HG02938 (cell line): Measurements from ENCODE around the gene HMCN1.
A peak's percentile ranks its signal among the peaks of the same experiment; 100 is the strongest.
"Not testable (repeated sequence)": the region's sequence is repeated elsewhere in the genome, so short reads cannot be mapped to it uniquely, and the experiment has no call there.

ENCODE experiments used
- ATAC-seq: cut with Tn5 transposase; IDR thresholded peaks from one replicate; pipeline ENCODE4 v1.9.1; 2021; ENCODE audit warnings: mild to moderate bottlenecking, moderate library complexity; ENCODE audit not compliant: unreplicated experiment

HMCN1 gene

DNA sequence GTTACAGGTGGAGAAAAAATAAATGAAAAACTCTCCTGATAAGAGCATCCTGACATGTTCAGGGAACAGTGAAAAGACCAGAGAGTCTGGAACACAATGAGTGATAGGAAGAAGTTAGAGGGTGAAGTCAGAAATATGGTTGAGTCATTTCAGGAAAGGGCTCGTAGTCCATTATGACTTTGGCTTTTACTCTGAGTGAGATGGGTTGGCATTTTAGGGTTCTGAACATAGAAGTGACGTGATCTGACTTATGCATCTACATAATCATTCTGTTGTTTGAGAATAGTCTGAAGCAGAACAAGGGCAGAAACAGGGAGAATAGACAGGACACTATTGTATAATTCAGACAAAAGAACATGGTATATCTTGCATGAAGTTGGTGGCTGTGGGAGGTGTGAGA is 5.8 kb downstream of the HMCN1 start:
- peak; percentile 64 for ATAC-seq

DNA sequence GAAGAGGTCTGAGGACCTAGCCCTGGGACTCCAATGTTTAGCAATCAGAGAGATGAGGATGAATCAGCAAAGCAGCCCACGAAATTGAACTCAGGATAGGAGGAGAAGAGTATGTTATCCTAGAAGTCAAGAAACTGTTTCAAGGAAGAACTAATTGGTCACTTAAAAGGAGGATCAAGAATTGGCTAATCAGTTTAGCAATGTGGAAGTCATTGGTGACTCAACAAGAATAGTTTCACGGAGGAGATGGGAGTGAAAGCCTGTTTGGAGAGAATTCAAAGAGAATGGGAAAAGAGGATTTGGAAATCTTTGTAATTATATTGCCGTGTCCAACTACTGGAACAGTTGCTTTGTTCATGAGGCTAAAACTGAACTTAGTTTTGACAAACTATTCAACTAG is 7.4 kb downstream of the HMCN1 start:
- ATAC-seq, result no peak

DNA sequence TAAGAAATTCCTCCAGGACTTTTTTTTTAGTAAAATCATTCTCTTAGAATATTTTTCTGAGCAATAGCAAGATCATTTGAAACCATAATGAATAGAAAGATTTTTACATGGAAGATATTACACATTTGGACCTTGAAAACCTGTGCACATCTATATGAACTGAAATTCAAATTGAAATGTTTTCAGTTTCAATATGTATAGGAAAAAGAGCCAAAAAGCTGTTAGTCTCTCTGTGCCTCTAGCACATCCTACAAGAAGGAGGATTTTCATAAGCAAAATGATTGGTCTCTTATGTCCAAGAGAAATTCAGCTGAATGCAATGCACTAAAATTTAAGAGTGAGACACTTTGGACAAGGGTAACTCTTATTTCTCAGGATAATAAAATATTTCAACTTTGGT is 8.2 kb downstream of the HMCN1 start:
- ATAC-seq, result no peak

DNA sequence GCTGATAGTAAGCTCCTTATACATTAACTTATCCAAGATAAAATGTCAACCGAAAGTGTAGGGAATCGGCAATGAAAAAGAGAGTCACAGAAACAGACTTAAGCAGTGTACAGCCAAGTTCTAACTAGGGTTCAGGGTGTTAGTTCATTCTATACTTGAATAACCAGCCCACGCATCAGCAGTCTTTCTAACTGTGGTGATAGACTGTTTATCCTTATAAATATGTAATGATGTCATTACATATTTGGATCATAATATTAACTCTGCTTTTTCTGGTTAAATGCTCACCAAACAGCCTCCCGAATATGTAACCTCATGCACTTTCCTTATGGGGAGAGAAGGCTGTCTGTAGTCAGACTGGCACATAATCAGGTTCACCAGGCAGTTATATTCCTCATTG is 11.0 kb downstream of the HMCN1 start:
- no peak for ATAC-seq

DNA sequence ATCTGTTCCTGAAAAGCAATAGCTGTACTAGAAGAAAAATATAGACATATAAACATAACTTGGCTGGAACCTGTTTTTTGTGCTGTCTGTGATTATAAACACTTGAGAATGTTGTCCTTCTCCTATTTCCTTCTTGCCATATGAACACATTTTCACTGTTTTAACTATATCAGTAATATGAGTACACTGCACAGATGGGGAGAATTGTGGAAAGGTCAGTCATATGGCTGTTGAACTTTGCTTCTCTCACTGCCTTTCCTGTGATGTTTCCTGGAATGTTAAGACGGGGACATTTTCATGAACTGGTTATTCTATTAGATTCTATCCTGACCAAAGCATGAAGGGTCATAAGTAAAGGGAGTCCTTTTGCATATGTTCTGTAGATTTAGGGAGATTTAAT is 24.9 kb downstream of the HMCN1 start:
- no peak for ATAC-seq

DNA sequence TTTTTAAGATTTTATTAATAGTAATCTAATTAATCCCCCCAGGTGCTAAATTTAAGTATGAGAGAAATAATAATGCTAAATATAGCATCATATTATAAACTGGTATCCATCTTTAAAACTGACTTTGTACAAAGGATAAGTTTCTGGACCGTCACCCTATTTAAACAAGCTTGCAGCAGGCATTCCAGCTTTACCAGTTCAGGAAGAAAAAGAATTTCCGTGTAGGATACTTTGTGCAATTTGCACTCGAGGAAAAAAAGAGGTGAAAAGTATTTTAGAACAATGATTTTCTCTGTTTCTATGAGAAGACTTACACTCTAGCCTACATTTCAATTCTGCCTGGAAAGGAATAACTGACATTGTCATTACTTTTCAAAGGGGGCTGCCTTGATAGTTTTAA is 27.6 kb downstream of the HMCN1 start:
- ATAC-seq, result no peak

DNA sequence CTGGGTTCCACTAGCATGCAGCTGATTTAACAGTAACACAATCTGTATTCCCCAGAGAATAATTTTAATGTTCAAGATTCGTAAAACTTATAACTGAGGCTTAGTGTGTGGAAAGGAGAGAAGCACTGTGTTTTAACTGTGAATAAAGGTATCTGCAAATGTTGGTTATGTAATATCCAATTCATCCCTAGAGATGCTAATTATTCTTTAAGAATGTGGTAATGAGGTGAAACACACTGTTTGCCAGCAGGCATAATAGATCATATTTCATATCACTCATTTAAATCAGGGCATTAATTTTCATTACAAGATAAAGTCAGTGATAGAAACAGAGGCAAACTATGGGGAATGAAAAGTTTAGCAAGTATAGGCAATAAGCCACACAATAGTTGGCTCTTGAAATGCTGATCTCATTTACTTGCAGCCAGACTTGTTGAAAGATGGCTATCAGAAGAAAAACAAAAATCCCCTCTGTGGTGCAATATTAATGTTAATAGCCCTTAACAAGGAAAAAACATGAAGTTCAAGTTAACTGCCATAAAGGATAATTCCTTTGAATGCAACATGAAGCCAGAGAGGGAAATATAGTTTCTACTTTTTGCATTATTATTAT is 33.4 kb downstream of the HMCN1 start:
- no peak for ATAC-seq

DNA sequence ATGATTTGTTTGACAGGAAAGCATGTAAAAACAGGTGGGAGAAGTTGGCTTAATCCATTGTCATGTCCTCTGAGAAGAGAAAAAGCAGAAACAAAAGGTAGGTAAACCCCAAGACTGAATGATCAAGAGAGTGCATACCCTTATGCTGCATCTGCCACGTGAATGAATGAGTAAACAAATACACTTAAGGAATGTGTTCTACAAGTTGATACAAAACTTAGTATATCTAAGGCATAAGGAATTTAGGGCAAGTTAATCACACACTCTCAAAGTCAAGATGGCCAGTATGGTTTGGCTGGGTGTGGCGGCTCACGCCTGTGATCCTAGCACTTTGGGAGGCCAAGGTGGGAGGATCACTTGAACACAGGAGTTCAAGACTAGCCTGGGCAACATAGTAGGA is 34.2 kb downstream of the HMCN1 start:
- ATAC-seq, result no peak

DNA sequence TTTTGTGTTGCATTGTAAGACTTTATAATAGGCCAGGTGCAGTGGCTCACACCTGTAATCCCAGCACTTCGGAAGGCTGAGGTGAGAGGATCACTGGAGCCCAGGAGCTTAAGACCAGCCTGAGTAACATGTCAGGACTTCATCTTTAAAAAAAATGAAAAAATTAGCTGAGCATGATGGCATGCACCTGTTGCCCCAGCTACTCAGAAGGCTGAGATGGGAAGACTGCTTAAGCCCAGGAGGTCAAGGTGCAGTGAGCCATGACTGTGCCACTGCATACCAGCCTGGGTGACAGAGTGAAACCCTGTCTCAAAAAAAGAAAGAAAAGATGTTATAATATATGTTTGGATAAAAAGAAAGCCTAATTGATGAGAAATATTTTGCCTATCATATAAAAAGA is 34.9 kb downstream of the HMCN1 start:
- no peak for ATAC-seq

DNA sequence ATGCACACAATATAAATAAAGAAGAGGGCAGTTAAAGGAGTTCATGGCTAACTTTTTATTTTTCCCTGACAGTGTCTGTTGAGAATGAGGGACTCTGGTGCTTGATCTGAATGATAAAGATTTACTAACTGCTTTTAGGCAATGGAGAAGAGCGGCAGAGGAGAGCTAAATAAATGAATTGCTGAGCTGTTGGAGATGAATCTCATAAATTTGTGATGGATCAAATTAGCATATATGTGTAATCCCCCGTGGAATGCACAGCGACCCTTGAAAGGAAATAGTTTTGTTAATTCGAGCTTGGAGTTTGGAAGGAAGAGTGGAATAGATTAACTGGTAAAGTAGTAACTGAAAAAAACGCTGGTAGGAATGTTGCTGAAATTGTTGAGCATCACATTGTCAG is 40.2 kb downstream of the HMCN1 start:
- no peak for ATAC-seq

DNA sequence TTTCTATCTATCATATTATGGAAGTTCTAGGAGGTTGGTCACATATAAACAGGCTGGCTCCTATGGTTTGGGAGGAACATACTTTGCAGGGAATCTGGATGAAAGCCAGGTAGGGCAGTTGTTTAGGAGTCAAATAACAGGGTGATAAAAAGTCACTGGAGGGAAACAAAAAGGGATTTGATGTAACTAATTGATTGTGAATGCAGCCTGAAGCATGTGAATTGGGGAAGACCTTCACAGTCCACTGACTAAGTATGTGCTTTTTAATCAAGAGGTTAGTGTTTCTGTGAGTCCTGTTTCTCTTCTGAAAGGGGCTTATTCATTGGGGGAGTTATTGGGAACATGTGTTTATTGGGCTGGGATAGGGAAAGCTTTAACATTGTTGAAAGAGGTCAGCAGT is 41.3 kb downstream of the HMCN1 start:
- ATAC-seq, result no peak

DNA sequence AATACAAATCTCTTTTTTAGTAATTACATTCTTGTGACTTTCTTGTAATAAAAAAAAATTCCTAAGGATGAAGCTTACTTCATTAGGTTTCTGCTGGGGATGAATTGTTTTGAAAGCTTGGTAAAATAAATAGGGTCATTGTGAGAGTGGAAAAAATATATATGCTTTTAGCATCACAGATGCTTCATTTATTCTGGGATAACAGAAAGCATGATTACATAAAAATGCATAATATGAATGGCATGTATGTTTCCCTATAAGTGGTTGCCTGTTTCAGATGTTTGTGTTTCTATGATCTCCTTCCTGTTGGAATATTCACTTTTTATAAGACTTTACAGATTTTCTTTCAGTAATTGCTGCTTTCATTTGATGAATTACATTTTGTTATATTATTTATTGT is 42.3 kb downstream of the HMCN1 start:
- no peak for ATAC-seq

DNA sequence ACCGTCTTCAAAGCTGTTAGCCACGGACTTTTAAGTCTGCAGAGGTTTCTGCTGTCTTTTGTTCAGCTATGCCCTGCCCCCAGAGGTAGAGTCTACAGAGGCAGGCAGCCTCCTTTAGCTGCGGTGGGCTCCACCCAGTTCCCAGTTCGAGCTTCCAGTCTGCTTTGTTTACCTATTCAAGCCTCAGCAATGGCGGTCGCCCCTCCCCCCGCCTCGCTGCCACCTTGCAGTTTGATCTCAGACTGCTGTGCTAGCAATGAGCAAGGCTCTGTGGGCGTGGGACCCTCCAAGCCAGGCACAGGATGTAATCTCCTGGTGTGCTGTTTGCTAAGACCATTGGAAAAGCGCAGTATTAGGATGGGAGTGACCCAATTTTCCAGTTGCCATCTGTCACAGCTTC is 49.7 kb downstream of the HMCN1 start:
- ATAC-seq, result not testable (repeated sequence)

DNA sequence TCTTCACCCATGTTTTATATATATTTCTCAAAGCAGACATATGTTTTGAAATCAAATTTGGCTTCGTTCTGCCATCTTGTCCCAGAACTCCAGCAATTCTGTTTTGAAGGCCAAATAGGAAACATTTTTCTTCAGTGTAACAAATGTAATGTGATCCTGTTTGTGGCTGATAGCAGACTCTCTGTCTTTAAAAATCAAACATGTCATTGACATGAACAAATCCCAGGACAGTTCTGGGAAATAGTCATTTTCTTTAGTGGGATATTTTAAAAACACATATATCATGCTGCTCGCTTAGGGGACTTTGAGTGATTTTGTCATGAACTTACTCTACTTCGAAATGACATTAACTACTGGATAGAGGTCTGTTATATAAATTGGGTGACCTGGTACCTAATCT is 51.4 kb downstream of the HMCN1 start:
- ATAC-seq, result no peak

DNA sequence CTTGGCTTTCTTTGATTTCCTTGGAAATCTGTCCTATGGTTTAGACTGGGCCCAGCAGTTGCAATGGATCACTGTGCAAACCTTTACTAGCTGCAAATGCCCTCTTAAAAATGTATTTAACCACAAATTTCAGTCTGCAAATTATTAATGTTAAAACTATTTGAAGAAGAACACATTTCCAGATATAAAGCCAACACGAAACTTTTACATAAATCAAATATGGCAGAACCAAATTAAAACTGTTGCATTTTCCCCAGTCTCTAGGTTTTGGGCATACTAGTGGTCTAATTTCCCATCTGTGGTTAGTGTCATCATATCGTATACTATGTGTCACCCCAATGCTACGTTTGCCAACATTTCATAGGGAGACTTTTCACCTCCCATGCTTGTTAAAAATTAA is 52.3 kb downstream of the HMCN1 start:
- ATAC-seq, result no peak

DNA sequence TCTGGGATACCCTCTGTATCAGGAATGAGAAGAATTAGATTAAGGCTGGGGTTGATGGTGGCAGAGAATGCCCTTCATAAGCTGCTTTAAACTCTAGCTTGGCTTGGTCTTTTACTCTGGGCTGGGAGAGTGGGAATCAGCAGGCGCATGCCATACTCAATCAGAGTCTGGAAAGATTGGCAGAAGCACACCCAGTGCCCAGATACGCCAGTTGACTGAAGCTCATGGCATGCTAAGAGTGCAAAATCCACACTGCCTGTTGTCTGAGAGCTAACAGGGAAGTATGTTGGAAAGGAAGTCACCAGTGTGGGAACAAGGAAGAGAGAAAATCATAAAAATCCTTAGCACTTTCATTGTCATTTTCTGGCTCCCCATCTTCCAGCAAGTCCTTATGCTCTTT is 53.0 kb downstream of the HMCN1 start:
- no peak for ATAC-seq

DNA sequence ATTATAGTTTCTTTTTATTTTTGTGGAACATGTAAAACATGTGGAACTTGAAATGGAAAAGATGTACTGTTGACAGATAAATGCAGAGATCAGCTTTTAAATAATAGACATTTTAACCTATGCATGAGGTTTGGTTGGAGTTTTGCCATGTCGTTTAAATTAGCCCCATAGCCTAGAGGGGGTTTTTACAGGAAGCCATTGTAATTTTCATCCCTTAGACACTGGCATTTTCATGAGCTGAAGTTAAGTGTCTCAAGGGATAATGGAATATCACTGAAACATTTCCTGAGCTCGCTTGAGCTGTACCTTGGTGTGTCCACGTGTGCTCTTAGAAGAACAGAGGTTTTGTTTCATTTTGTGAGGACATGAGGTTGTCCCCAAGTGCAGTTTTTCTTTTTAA is 54.2 kb downstream of the HMCN1 start:
- no peak for ATAC-seq

DNA sequence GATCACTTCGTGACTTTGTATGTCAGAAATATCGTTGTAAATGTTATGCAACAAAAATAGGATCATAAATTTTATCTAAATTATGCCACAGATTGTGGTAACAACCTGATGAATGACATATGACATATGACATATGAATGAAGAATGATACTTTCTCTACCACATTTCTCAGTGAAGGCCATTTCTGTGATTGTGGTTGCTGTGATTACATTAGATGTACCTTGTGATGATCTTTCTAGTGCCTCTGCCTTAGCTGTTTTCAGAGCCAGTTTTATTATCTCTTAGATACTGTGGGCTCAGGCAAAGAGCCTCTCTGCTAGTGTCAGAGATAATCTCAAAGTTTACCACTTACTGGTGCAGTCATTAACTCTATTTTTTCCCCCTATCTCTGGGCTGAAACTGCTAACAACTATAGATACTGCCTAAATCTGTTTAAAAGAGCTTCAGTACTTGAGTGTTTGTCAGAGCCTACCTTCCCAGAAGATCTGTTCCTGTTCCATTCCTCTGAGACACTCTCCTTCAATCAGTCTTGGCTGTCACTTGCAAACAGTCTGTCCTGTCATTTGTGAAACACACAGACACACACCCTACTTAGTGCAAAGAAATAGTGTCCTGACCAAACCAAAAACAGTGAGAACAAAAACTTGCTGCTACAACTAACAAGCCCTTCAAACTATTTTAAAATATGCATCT is 55.5 kb downstream of the HMCN1 start:
- ATAC-seq, result no peak

DNA sequence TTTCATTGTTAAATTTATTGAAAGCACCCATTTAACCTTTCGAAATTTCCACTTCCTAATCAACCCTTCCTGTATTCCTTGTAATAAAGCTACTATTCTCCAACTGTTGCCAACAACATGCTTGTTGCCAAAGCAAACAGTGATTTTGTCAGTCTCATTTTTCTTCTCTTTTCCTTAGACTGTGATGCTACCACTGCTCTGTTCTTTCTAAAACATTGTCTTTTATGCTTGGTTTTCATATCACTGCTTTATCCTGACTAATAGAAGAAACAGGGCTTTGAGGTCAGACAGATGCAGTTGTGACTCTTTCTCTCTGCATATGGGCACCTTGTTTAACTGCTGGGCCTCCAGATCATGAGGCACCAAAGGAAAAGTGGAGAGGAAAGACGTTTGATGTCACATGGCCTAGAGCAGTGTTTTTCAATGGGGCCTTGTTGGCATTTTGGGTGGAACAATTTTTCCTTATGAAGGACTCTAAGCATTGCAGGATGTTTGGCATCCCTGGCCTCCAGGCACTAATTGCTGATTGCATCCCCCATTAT is 56.1 kb downstream of the HMCN1 start:
- ATAC-seq, result no peak

DNA sequence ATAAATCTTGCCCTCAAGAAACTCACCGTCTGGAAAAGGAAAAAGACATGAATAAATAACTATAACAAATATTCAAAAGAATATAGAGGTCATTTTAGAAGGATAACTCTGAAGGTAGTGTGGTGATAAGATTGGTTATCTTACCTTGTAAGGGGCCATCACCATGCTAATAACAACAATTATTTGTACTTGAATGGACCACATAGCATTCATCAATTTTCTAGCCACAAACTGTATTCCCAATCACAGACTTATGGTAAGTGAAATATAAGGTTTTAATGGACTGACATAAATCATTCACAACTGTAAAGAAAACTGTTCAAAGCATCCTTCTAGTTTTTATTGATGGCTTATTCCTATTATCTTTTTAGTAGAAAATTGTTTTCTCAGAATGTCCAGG is 57.8 kb downstream of the HMCN1 start:
- no peak for ATAC-seq

DNA sequence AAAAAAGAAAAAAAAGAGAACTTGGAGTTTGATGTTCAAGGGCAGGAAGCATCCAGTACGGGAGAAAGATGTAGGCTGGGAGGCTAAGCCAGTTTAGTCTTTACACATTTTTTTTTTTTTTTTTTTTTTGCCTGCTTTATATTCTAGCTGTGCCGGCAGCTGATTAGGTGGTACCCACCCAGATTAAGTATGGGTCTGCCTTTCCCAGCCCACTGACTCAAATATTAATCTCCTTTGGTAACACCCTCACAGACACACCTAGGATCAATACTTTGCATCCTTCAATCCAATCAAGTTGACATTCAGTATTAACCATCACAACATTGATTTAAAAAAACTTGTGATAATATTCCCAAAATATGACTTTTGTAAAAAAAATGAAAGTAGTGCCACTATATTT is 60.3 kb downstream of the HMCN1 start:
- not testable (repeated sequence) for ATAC-seq

DNA sequence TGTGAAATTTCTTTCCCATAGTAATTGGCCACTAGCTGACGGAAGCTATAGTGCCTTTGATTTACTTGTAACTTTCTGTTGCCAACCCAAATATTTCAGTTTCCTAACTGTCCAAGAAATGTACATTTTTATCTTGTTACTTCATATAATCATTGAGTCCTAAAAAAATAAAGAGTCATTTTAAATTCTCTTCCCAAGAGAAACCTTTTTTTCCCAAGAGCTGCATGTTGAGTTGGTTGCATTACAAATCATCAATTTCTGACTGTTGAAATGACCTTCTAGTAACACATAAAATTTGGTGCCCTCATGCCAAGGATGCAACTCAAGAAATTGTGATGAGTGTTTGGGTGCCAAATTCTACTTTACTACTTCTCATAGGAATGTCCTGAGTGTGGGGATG is 61.0 kb downstream of the HMCN1 start:
- ATAC-seq, result no peak

DNA sequence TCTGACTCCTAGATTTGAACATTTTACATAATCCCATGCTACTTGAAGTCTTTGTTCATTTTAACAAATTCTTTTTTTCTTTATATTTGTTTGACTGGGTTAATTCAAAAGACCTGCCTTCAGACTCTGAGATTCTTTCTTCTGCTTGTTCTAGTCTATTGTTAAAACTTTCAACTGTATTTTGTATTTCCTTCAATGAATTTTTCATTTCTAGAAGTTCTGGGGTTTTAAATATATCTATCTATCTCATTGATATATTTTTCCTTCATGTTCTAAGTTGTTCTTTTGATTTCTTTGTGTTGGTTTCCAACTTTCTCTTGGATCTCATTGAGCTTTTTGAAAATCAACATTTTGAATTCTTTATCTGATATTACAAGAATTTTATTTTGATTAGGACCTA is 64.3 kb downstream of the HMCN1 start:
- no peak for ATAC-seq
